Head of caudate nucleus (tissue), 42 donors: ENCODE results near the gene ADGRG6.
"Not testable (repeated sequence)": the region's sequence is repeated elsewhere in the genome, so short reads cannot be mapped to it uniquely, and the experiment has no call there.

Source experiments
- DNase-seq, 42 donors: peaks; one replicate each; pipeline versions ENCODE4 v3.0.0 to v3.0.0-alpha.2; 2020 to 2021; ENCODE audit warnings: mixed read lengths in 7 of 42
- intact Hi-C: fragments of 100-400 bp; cut with DNase I; formaldehyde crosslinking; loops from one replicate; pipeline ENCODE4 v1.15.0; 2022

The ADGRG6 gene

GRCh38 chr6:142417331-142417750, 115.5 kb downstream of the ADGRG6 start:
- peak in 7 of 42 donors; percentile 3 to 37 (median 11) for DNase-seq
- intact Hi-C loops: no loop called here

- intact Hi-C loops: no loop called here
- DNase-seq: no peak
These were observed 117.3 kb downstream of the ADGRG6 start for GRCh38 chr6:142419071-142419470.

- intact Hi-C loops: no loop called here
- no peak for DNase-seq
These were observed 119.0 kb downstream of the ADGRG6 start for GRCh38 chr6:142420802-142421201.

GRCh38 chr6:142421285-142422117, 119.7 kb downstream of the ADGRG6 start:
- intact Hi-C loops: no loop called here
- DNase-seq: no peak

GRCh38 chr6:142426444-142427132, 124.8 kb downstream of the ADGRG6 start:
- intact Hi-C loops, DNase-seq: not testable (repeated sequence)

- intact Hi-C loops: not testable (repeated sequence)
These were observed 126.7 kb downstream of the ADGRG6 start for GRCh38 chr6:142428468-142428867.

GRCh38 chr6:142429195-142429594, 127.4 kb downstream of the ADGRG6 start:
- no peak for DNase-seq
- intact Hi-C loops: no loop called here

More at GRCh38 chr6:142428468-142428867, 126.7 kb downstream of the ADGRG6 start:
- DNase-seq: not testable (repeated sequence)

- no peak for DNase-seq
- intact Hi-C loops: no loop called here
These were observed 131.6 kb downstream of the ADGRG6 start for GRCh38 chr6:142433419-142433818.

GRCh38 chr6:142438898-142439297, 137.1 kb downstream of the ADGRG6 start:
- intact Hi-C loops: no loop called here
- no peak for DNase-seq

GRCh38 chr6:142440600-142441293, 138.9 kb downstream of the ADGRG6 start:
- intact Hi-C loops: no loop called here
- DNase-seq: no peak

GRCh38 chr6:142441716-142442115, 139.9 kb downstream of the ADGRG6 start:
- DNase-seq: no peak
- intact Hi-C loops: no loop called here

- intact Hi-C loops: no loop called here
- DNase-seq: no peak
These were observed 141.3 kb downstream of the ADGRG6 start for GRCh38 chr6:142443102-142443501.

GRCh38 chr6:142443532-142443931, 141.7 kb downstream of the ADGRG6 start:
- intact Hi-C loops: no loop called here
- DNase-seq: no peak

- intact Hi-C loops: no loop called here
- no peak for DNase-seq
These were observed 142.6 kb downstream of the ADGRG6 start for GRCh38 chr6:142444376-142444775.

- DNase-seq: no peak
- intact Hi-C loops: no loop called here
These were observed 143.1 kb downstream of the ADGRG6 start for GRCh38 chr6:142444881-142445301.

- intact Hi-C loops: no loop called here
- DNase-seq: no peak
These were observed 144.4 kb downstream of the ADGRG6 start for GRCh38 chr6:142446168-142446567.

- no peak for DNase-seq
- intact Hi-C loops: no loop called here
These were observed 144.8 kb downstream of the ADGRG6 start for GRCh38 chr6:142446576-142446975.

- intact Hi-C loops: no loop called here
- no peak for DNase-seq
These were observed 146.4 kb downstream of the ADGRG6 start for GRCh38 chr6:142448091-142448729.

GRCh38 chr6:142450856-142451255, 149.0 kb downstream of the ADGRG6 start:
- DNase-seq, intact Hi-C loops: not testable (repeated sequence)
